Right atrium auricular region (tissue), 2 donors: ENCODE results near the gene FAM72D. TPM values are rescaled to one million over a fixed set of nuclear protein-coding genes. Genes with fewer than 3 reads are reported as not detected.
"Not testable (repeated sequence)": the region's sequence is repeated elsewhere in the genome, so short reads cannot be mapped to it uniquely, and the experiment has no call there.

Experiments
- DNase-seq: peaks from one replicate; pipeline ENCODE4 v3.0.0-alpha.2; 2019; ENCODE audit warnings: low spot score
- H3K27ac ChIP-seq, 2 donors: fragments of 200-600 bp; sonication (generic); 1 replicate in 1 of 2; 2 replicates in 1 of 2; pipeline ENCODE4 v1.5.1; 2016 to 2019
- H3K27me3 ChIP-seq, 2 donors: fragments of 200-600 bp; sonication (generic); one replicate each; pipeline versions ENCODE4 v1.5.1 to v1.6.0; 2017 to 2019
- H3K36me3 ChIP-seq: fragments of 200-600 bp; sonication (generic); one replicate; pipeline ENCODE4 v1.5.1; 2016
- H3K4me1 ChIP-seq, 2 donors: fragments of 200-600 bp; sonication (generic); one replicate each; pipeline versions ENCODE4 v1.5.1 to v1.6.0; 2017 to 2019
- H3K4me3 ChIP-seq, 2 donors: fragments of 200-600 bp; sonication (generic); 1 replicate in 1 of 2; 2 replicates in 1 of 2; pipeline ENCODE4 v1.5.1; 2017 to 2019; ENCODE audit warnings: mild to moderate bottlenecking in 1 of 2, moderate library complexity in 1 of 2
- H3K9me3 ChIP-seq, 2 donors: fragments of 200-600 bp; sonication (generic); one replicate each; pipeline ENCODE4 v1.5.1; 2019
- total RNA-seq, 2 donors: library from RNA; depleted of rRNA; stranded (reverse); fragments of >200 nt; gene quantifications; one replicate each; pipeline ENCODE4 v1.1.0, GENCODE V29; 2016

Gene FAM72D
- total RNA-seq, 2 donors from 2014 or later = not detected

DNA sequence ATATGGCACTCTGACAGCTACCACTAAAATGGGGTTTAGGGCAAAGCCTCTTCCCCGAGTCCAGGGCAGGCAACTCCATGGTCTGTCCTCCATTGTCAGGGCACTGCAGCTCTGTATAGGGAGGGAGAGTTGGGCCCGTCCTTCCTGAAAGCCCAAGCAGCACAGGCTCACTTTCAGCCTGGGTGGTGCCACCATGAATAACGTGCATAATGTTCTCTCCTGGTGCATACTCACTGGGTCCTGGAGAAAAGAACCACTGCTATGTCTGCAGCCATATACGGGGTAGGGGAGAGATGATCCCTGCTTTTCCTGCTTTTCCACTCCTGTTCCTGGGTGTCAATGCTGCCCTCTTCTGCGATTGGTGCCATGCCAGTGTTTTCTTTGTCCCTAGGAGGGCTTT is 60.1 kb downstream of the FAM72D start:
- H3K27me3 ChIP-seq, DNase-seq, H3K4me1 ChIP-seq, H3K27ac ChIP-seq, H3K4me3 ChIP-seq, H3K36me3 ChIP-seq, H3K9me3 ChIP-seq: not testable (repeated sequence)

DNA sequence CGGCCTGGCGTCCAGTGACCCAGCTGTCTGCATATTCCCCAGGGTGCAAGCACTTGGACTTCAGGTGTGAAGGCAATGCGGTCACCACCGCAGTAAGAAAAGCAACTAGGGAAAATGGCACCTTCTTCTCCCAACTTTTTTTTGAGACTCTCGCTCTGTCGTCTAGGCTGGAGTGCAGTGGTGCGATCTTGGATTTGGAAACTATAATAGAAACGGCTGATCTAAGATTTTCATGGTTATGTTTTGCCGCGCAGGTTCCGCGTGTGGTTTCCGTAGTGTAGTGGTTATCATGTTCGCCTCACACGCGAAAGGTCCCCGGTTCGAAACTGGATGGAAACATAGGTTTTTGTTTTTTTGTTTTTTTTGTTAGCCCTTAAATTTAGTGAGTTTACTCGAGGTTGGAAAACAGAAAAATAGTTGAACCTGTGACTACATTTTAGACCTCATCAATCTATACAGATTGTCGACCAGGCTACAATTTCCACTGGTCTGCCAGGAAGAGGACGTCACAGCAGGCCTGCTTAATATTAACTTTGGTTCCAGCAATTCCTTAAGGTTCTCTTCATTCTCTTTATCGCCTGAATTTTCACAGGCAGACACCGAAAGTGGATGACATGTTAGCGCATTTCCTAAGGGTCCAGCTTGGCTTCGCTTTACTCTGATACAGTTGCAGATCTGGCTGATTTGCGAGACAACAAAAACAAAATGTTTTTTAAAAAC is 61.3 kb downstream of the FAM72D start:
- H3K9me3 ChIP-seq, DNase-seq, H3K27me3 ChIP-seq, H3K4me1 ChIP-seq, H3K36me3 ChIP-seq, H3K27ac ChIP-seq: not testable (repeated sequence)
- H3K4me3 ChIP-seq = peak overlapping the region; percentile 19 to 33

DNA sequence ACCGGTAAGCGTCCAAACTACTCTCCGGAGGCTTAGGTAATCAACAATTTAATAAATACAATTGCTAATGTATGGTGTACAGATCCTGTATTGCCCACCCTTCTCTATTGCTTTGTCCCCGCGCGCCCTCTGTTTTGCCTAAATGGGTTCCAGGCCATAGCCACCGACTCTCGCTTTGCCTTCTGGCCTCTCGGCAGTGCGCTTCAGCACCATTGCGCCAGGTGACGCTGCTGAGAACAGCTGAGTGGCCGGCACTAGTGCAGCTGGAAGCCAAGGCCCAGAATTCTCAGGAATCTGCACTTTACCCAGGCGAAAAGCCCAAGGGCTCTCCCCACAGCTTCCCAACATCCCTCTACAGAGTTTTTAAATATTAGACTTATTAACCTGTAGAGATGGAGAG is 61.9 kb downstream of the FAM72D start:
- not testable (repeated sequence) for H3K36me3 ChIP-seq, H3K27me3 ChIP-seq, H3K4me1 ChIP-seq, H3K4me3 ChIP-seq, H3K9me3 ChIP-seq, H3K27ac ChIP-seq, DNase-seq

DNA sequence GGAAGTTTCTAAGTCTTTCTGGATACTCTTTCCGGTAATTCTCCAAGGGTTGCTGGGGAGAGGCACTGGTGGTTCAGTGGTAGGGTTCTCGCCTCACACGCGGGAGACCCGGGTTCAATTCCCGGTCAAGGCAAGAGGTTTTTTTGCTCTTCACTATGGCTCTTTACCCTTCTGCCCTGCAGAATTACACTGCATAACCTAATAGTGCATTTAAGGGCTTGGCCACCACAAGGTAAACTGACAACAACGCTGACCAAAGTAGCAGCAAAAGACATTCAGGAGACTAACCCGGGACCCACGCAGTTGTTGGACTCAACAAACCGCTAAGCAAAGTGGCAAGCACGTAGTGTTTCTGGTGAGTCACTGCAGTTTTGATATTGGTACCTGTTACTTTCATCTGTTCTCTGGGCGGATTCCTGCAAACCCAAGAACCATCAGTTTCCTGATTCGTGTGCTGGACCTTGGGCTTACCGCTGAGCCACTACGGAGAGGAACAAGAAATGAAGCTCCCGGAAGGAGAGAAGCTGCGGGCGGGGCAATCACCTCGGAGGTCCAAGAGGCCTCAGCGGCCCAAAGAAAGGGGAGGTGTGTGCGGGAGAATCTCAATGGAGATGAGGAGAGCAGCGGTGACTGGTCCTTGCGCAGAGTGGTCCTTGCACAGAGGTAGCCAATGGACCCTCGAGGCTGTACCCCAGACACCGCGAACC is 65.4 kb downstream of the FAM72D start:
- not testable (repeated sequence) for H3K9me3 ChIP-seq, H3K4me3 ChIP-seq, H3K27me3 ChIP-seq, DNase-seq, H3K4me1 ChIP-seq, H3K27ac ChIP-seq, H3K36me3 ChIP-seq

Other genes with a start within 250 kb of the FAM72D start
- gene SRGAP2B, start 646 bp upstream of the FAM72D start, total RNA-seq = 10 to 100 TPM in 1 of 2 donors, 1 to 10 TPM in 1; 5.0 to 12.1 TPM
- not detected for gene PPIAL4D, start 146.2 kb downstream of the FAM72D start, total RNA-seq